Activated CD8-positive, alpha-beta T cell treated with anti-CD3 and anti-CD28 coated beads for 36 hours (primary cell): ENCODE results near the gene TRAF1. TPM values are rescaled to one million over a fixed set of nuclear protein-coding genes. Genes with fewer than 3 reads are reported as not detected.
"Not testable (repeated sequence)": the region's sequence is repeated elsewhere in the genome, so short reads cannot be mapped to it uniquely, and the experiment has no call there.

Source experiments
- ATAC-seq: fragments of 200-7000 bp; cut with Tn5 transposase; one replicate; pipeline ENCODE4 v1.10.0; 2021; ENCODE audit warnings: mild to moderate bottlenecking, moderate library complexity
- CTCF ChIA-PET: fragments of 350-600 bp; sonication (Branson Sonifier 250); formaldehyde crosslinking; loops from one replicate; lab custom pipeline; 2021; ENCODE audit warnings: antibody characterized with exemption; lab: Charles Lee
- POLR2A ChIA-PET: fragments of 350-600 bp; sonication (Branson Sonifier 250); formaldehyde crosslinking; loops from one replicate; lab custom pipeline; 2021; ENCODE audit warnings: antibody characterized with exemption; lab: Charles Lee
- DNase-seq: peaks from one replicate; pipeline ENCODE4 v3.0.0-alpha.2; 2020
- H3K27ac Mint-ChIP-seq: one replicate; pipeline ENCODE4 v1.8.0; 2021; ENCODE audit warnings: mild to moderate bottlenecking, mixed read lengths
- H3K27me3 Mint-ChIP-seq: one replicate; pipeline ENCODE4 v1.8.0; 2021; ENCODE audit warnings: mixed read lengths
- H3K36me3 Mint-ChIP-seq: one replicate; pipeline ENCODE4 v1.8.0; 2021; ENCODE audit warnings: low read depth, mixed read lengths
- H3K4me1 Mint-ChIP-seq: one replicate; pipeline ENCODE4 v1.8.0; 2021; ENCODE audit warnings: low read depth, mixed read lengths
- H3K4me3 Mint-ChIP-seq: one replicate; pipeline ENCODE4 v1.8.0; 2021; ENCODE audit warnings: mild to moderate bottlenecking, moderate library complexity, mixed read lengths
- H3K9me3 Mint-ChIP-seq: one replicate; pipeline ENCODE4 v1.8.0; 2021; ENCODE audit warnings: mixed read lengths
- intact Hi-C: fragments of 100-400 bp; cut with micrococcal nuclease; formaldehyde crosslinking; loops from one replicate; pipeline ENCODE4 v1.10.0; 2022
- total RNA-seq, 2 experiments: library from RNA; stranded (reverse); gene quantifications; one replicate each; pipeline ENCODE4 v1.2.3, GENCODE V29; 2021
- TF ChIP-seq, protein P1 (sequence below): fragments of 200-600 bp; IDR thresholded peaks from one replicate; pipeline ENCODE4 v1.8.0; 2022; ENCODE audit warnings: antibody characterized with exemption, mild to moderate bottlenecking

TRAF1 gene, protein sequence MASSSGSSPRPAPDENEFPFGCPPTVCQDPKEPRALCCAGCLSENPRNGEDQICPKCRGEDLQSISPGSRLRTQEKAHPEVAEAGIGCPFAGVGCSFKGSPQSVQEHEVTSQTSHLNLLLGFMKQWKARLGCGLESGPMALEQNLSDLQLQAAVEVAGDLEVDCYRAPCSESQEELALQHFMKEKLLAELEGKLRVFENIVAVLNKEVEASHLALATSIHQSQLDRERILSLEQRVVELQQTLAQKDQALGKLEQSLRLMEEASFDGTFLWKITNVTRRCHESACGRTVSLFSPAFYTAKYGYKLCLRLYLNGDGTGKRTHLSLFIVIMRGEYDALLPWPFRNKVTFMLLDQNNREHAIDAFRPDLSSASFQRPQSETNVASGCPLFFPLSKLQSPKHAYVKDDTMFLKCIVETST
- 100 to 1,000 TPM; 147 to 150 TPM for total RNA-seq

DNA sequence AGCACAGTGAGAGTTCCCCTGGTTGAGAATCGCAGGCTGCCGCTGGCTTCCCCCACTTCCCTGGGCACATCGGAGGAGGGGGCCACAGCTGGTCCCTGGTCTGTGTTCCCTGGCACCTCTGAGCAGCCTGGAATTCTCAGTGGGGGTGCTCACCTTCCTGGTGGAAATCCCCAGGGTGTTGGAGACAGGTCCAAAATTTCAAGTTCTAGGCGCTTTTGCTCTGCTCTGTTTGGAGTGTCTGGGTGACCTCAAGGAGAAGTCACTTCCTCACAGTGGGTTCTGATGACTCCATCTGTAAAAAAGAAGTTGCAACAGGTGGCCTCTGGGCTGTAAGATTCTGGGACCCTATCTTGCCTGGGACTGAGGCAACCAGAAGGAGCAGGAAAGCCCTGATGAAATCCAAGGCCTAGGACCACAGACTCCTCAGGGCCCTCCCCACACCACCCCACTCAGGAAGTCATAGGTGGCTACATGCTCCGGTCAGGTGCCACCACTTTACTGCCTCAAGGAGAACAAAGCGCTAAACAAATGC, at the start of gene TRAF1:
TSS of gene TRAF1 (minus strand) at position 400 of the 532 bp plus-strand sequence. CDS start 721 bp downstream, outside the sequence.
- TF ChIP-seq, protein P1, sequence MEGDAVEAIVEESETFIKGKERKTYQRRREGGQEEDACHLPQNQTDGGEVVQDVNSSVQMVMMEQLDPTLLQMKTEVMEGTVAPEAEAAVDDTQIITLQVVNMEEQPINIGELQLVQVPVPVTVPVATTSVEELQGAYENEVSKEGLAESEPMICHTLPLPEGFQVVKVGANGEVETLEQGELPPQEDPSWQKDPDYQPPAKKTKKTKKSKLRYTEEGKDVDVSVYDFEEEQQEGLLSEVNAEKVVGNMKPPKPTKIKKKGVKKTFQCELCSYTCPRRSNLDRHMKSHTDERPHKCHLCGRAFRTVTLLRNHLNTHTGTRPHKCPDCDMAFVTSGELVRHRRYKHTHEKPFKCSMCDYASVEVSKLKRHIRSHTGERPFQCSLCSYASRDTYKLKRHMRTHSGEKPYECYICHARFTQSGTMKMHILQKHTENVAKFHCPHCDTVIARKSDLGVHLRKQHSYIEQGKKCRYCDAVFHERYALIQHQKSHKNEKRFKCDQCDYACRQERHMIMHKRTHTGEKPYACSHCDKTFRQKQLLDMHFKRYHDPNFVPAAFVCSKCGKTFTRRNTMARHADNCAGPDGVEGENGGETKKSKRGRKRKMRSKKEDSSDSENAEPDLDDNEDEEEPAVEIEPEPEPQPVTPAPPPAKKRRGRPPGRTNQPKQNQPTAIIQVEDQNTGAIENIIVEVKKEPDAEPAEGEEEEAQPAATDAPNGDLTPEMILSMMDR: no peak
- no peaks in the 10 kb centered on the region for H3K27me3 Mint-ChIP-seq
- peaks cover 34% of the 10 kb centered on the region for H3K4me1 Mint-ChIP-seq
- peak within 1 kb of the TSS; percentile 94 for H3K27ac Mint-ChIP-seq
- peak; percentile 46 for DNase-seq
- ATAC-seq: peak; percentile 22
- POLR2A ChIA-PET: interaction anchor here (0.8 to 67.1 kb wide), 9 partner anchors 14 to 1979 kb away, joined by 3 to 2439 read pairs (median 6); partner anchors contain the start of genes FBXW2, PHF19, PSMD5 and TRAF1
- CTCF ChIA-PET: interaction anchor here (0.8 to 7.3 kb wide), 12 partner anchors 10 to 171 kb away, joined by 3 to 59 read pairs (median 4); partner anchors contain the start of genes FBXW2 and PSMD5
- intact Hi-C loops: loop anchor here (5.0 kb wide), 3 partner anchors 34 to 169 kb away; partner anchors contain the start of gene PHF19
- peaks cover 4% of the 10 kb centered on the region for H3K9me3 Mint-ChIP-seq
- H3K4me3 Mint-ChIP-seq: peak within 1 kb of the TSS; percentile 88
- H3K36me3 Mint-ChIP-seq: peaks cover 67% of the 10 kb centered on the region

DNA sequence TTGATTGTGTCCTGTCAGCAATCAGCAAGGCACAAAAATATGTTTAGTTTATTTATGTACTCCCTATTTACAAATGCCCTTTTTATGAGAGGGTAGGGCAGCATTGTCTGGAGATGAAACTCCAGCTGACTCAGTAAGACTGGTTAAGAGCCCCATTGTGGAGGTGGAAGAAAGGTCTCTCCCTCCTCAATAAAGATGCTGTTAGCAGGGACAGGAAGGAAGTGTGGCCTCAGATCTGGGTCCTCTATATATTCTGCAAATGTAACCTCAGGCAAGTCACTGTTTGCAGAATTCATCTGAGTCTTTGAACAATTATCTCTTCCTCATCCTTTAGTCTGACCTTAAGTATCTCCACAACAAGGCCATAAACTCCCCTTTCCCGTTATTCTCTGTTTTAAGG, 48.3 kb upstream of the TRAF1 start:
- DNase-seq (no peak), ATAC-seq (peak; percentile 68)
- no peaks in the 10 kb centered on the region for H3K9me3 Mint-ChIP-seq
- peak overlapping the region; percentile 73 for H3K27ac Mint-ChIP-seq
- TF ChIP-seq, protein P1: no peak
- H3K4me3 Mint-ChIP-seq: no peak overlapping the region
- peaks cover 23% of the 10 kb centered on the region for H3K4me1 Mint-ChIP-seq
- intact Hi-C loops: no loop called here
- no peaks in the 10 kb centered on the region for H3K27me3 Mint-ChIP-seq
- CTCF ChIA-PET: no interaction called here
- POLR2A ChIA-PET: interaction anchor here (0.6 kb wide), 1 partner anchor 88 kb away, joined by 4 read pairs; no protein-coding TSS in a partner anchor
- H3K36me3 Mint-ChIP-seq: no peaks in the 10 kb centered on the region

DNA sequence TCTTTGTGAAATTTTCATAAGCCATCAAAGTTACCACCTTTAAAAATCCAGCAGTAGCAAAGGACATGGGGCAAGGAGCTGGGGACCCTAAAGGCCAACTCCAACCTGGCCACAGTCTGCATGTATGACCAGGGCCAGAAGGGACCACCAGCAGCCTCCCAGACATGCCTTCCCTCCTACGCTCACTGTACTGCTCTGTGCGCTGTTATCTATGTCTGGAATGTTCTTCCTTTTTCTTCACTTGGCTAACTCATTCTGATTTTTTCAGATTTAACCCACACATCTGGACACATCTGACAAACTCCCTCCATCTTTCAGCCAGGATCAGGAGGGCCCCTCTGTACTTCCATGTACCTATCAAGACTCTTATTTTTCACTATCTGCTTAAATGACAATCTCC, 47.6 kb upstream of the TRAF1 start:
- CTCF ChIA-PET: no interaction called here
- H3K4me3 Mint-ChIP-seq: no peak overlapping the region
- H3K4me1 Mint-ChIP-seq: peaks cover 23% of the 10 kb centered on the region

DNA sequence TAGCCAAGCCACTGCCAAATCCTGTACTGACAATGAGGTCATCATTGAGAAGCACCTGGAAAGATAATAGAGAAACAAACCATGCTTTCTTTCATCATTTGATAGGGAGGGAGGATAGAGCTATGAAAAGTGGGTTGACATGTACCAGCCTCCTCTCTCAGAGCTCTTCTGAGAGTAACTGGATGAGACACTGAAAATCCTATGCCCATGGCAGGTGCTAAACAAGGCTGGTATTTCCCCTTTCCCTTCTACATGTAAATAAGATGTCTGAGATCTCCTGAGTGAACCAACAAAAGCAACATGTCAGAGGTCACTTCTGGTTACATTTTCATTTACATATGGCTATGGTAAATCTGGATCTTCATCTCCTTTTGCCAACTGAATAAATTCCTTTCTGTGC, 45.3 kb upstream of the TRAF1 start:
- no peaks in the 10 kb centered on the region for H3K36me3 Mint-ChIP-seq
- peaks cover 23% of the 10 kb centered on the region for H3K4me1 Mint-ChIP-seq
- POLR2A ChIA-PET: interaction anchor here (0.5 kb wide), 1 partner anchor 174 kb away, joined by 4 read pairs; no protein-coding TSS in a partner anchor
- no peaks in the 10 kb centered on the region for H3K27me3 Mint-ChIP-seq
- CTCF ChIA-PET: interaction anchor here (2.4 kb wide), 1 partner anchor 9 kb away, joined by 10 read pairs; no protein-coding TSS in a partner anchor
- H3K27ac Mint-ChIP-seq: no peak overlapping the region
- H3K9me3 Mint-ChIP-seq: no peaks in the 10 kb centered on the region
- no peak overlapping the region for H3K4me3 Mint-ChIP-seq
- intact Hi-C loops: no loop called here
- TF ChIP-seq, protein P1: no peak
- ATAC-seq (peak; percentile 30), DNase-seq (no peak)

More for the DNA sequence above, 47.6 kb upstream of the TRAF1 start:
- ATAC-seq: no peak
- TF ChIP-seq, protein P1: no peak
- Mint-ChIP-seq H3K36me3 (no peaks in the 10 kb centered on the region), H3K27me3 (no peaks in the 10 kb centered on the region), H3K9me3 (no peaks in the 10 kb centered on the region), H3K27ac (no peak overlapping the region)
- intact Hi-C loops: no loop called here
- DNase-seq: no peak
- POLR2A ChIA-PET: interaction anchor here (0.6 kb wide), 1 partner anchor 89 kb away, joined by 4 read pairs; no protein-coding TSS in a partner anchor

DNA sequence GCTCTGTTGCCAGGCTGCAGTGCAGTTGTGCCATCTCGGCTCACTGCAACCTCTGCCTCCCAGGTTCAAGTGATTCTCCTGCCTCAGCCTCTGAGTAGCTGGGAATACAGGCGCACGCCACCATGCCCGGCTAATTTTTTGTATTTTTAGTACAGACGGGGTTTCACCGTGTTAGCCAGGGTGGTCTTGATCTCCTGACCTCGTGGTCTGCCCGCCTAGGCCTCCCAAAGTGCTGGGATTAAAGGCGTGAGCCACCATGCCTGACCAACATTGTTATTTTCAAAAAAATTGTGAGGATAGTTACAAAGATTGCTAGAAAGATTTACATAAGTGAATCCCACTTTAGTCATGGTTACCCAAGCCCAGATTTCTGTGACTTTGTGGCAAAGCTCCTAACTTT, 44.9 kb upstream of the TRAF1 start:
- H3K27ac Mint-ChIP-seq, H3K4me3 Mint-ChIP-seq, ATAC-seq, H3K27me3 Mint-ChIP-seq, DNase-seq, H3K9me3 Mint-ChIP-seq, intact Hi-C loops, H3K36me3 Mint-ChIP-seq: not testable (repeated sequence)
- peaks cover 23% of the 10 kb centered on the region for H3K4me1 Mint-ChIP-seq
- ChIA-PET CTCF (interaction anchor here (2.4 kb wide), 1 partner anchor 10 kb away, joined by 10 read pairs; no protein-coding TSS in a partner anchor), POLR2A (interaction anchor here (1.1 kb wide), 1 partner anchor 11 kb away, joined by 3 read pairs; no protein-coding TSS in a partner anchor)
